NCI-H345 (cell line): ENCODE results near the gene USP17L21.
"Not testable (repeated sequence)": the region's sequence is repeated elsewhere in the genome, so short reads cannot be mapped to it uniquely, and the experiment has no call there.

ENCODE experiments used
- DNase-seq: peaks from one replicate; lab custom pipeline; 2025; lab: John Stamatoyannopoulos, UW

USP17L21 gene

GRCh38 chr4:9262572-9262971 is at the start of gene USP17L21:
Gene USP17L21 (plus strand): TSS chr4:9262872. CDS start chr4:9262872, 0 bp downstream.
- DNase-seq: not testable (repeated sequence)

- DNase-seq: not testable (repeated sequence)
Measured at GRCh38 chr4:9214701-9215100, 48.0 kb upstream of the USP17L21 start.

- not testable (repeated sequence) for DNase-seq
Measured at GRCh38 chr4:9215105-9215504, 47.6 kb upstream of the USP17L21 start, which contains the start of gene USP17L11. Gene USP17L11 (plus strand): TSS chr4:9215405. CDS start chr4:9215405, 0 bp downstream.

DNA sequence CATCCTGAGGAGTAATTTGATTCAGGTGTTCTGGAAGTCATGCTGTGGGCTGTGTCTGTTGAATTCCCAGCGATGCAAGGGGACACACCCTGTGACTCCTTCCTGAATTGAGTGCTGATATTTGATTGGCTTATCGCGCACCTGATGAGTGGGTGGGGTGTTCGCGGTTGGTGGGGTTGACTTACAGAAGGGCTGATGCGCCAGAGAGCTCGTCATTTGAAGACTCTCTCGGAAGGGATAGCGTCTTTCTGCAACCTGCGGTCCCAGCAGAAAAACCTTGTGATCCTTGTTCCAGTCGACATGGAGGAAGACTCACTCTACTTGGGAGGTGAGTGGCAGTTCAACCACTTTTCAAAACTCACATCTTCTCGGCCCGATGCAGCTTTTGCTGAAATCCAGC is 42.8 kb upstream of the USP17L21 start, which contains the start of gene USP17L12:
Gene USP17L12, plus strand, starts transcription at position 301 of the 400 bp plus-strand sequence. Its CDS starts 0 bp downstream, at position 301.
- DNase-seq: not testable (repeated sequence)

- not testable (repeated sequence) for DNase-seq
Measured at GRCh38 chr4:9224596-9224995, 38.1 kb upstream of the USP17L21 start, which contains the start of gene USP17L13. Gene USP17L13 (plus strand): TSS chr4:9224896. CDS start chr4:9224896, 0 bp downstream.

DNA sequence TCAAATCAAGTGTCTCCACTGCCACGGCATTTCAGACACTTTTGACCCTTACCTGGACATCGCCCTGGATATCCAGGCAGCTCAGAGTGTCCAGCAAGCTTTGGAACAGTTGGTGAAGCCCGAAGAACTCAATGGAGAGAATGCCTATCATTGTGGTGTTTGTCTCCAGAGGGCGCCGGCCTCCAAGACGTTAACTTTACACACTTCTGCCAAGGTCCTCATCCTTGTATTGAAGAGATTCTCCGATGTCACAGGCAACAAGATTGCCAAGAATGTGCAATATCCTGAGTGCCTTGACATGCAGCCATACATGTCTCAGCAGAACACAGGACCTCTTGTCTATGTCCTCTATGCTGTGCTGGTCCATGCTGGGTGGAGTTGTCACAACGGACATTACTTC is 32.4 kb upstream of the USP17L21 start:
- not testable (repeated sequence) for DNase-seq

DNA sequence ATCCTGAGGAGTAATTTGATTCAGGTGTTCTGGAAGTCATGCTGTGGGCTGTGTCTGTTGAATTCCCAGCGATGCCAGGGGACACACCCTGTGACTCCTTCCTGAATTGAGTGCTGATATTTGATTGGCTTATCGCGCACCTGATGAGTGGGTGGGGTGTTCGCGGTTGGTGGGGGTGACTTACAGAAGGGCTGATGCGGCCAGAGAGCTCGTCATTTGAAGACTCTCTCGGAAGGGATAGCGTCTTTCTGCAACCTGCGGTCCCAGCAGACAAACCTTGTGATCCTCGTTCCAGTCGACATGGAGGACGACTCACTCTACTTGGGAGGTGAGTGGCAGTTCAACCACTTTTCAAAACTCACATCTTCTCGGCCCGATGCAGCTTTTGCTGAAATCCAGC is 28.6 kb upstream of the USP17L21 start, which contains the start of gene USP17L15:
Gene USP17L15, plus strand, starts transcription at position 301 of the 400 bp plus-strand sequence. Its CDS starts 0 bp downstream, at position 301.
- DNase-seq: not testable (repeated sequence)

GRCh38 chr4:9238461-9238860 is 24.2 kb upstream of the USP17L21 start:
- DNase-seq: not testable (repeated sequence)

GRCh38 chr4:9243579-9243978 is 19.1 kb upstream of the USP17L21 start, which contains the start of gene USP17L17:
Gene USP17L17 (plus strand): TSS chr4:9243879. CDS start chr4:9243879, 0 bp downstream.
- DNase-seq: not testable (repeated sequence)

DNA sequence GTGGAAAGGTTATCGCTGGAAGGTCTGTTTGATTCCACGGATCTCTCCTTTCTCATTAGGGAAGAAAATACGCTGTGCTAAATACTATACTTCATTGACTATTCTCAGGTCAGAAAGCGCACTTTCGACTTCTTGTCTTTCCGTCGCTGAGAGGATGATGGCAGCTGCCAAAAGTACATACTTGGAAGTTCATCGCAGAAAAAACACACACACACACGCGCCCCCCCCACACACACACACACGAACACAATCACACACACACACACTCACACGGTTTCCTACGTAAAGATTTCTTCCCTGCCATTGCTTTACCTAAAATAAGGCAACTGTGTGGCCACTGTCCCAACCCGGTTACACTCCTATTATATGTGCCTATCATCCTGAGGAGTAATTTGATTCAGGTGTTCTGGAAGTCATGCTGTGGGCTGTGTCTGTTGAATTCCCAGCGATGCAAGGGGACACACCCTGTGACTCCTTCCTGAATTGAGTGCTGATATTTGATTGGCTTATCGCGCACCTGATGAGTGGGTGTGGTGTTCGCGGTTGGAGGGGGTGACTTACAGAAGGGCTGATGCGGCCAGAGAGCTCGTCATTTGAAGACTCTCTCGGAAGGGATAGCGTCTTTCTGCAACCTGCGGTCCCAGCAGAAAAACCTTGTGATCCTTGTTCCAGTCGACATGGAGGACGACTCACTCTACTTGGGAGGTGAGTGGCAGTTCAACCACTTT is 14.6 kb upstream of the USP17L21 start, which contains the start of gene USP17L18:
Gene USP17L18, plus strand, starts transcription at position 678 of the 728 bp plus-strand sequence. Its CDS starts 0 bp downstream, at position 678.
- not testable (repeated sequence) for DNase-seq

- not testable (repeated sequence) for DNase-seq
Measured at GRCh38 chr4:9253078-9253477, 9.6 kb upstream of the USP17L21 start, which contains the start of gene USP17L19. Gene USP17L19 (plus strand): TSS chr4:9253378. CDS start chr4:9253378, 0 bp downstream.

GRCh38 chr4:9257824-9258223 is 4.8 kb upstream of the USP17L21 start, which contains the start of gene USP17L20:
Gene USP17L20 (plus strand): TSS chr4:9258124. CDS start chr4:9258124, 0 bp downstream.
- DNase-seq: not testable (repeated sequence)

DNA sequence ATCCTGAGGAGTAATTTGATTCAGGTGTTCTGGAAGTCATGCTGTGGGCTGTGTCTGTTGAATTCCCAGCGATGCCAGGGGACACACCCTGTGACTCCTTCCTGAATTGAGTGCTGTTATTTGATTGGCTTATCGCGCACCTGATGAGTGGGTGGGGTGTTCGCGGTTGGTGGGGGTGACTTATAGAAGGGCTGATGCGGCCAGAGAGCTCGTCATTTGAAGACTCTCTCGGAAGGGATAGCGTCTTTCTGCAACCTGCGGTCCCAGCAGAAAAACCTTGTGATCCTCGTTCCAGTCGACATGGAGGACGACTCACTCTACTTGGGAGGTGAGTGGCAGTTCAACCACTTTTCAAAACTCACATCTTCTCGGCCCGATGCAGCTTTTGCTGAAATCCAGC is 4.6 kb downstream of the USP17L21 start, which contains the start of gene USP17L22:
Gene USP17L22, plus strand, starts transcription at position 301 of the 400 bp plus-strand sequence. Its CDS starts 0 bp downstream, at position 301.
- DNase-seq: not testable (repeated sequence)

GRCh38 chr4:9271719-9272118 is 9.0 kb downstream of the USP17L21 start:
- DNase-seq: not testable (repeated sequence)
